GM18505 (cell line): ENCODE results near the gene WASF2.

ENCODE experiments used
- ATAC-seq: cut with Tn5 transposase; IDR thresholded peaks from one replicate; pipeline ENCODE4 v1.9.1; 2021; ENCODE audit not compliant: unreplicated experiment
- POLR2A ChIP-seq: IDR thresholded peaks from 4 replicates; pipeline ENCODE4 v1.6.1; 2011; ENCODE audit warnings: borderline replicate concordance; ENCODE audit not compliant: insufficient read depth, insufficient read length; ENCODE audit errors: extremely low read depth

The WASF2 gene

GRCh38 chr1:27405074-27405473 lies 84.9 kb downstream of the WASF2 start:
- TF ChIP-seq POLR2A = no peak
- no peak for ATAC-seq

- ATAC-seq = no peak
- TF ChIP-seq POLR2A = no peak
Measured at GRCh38 chr1:27403931-27404330, 86.0 kb downstream of the WASF2 start.

DNA sequence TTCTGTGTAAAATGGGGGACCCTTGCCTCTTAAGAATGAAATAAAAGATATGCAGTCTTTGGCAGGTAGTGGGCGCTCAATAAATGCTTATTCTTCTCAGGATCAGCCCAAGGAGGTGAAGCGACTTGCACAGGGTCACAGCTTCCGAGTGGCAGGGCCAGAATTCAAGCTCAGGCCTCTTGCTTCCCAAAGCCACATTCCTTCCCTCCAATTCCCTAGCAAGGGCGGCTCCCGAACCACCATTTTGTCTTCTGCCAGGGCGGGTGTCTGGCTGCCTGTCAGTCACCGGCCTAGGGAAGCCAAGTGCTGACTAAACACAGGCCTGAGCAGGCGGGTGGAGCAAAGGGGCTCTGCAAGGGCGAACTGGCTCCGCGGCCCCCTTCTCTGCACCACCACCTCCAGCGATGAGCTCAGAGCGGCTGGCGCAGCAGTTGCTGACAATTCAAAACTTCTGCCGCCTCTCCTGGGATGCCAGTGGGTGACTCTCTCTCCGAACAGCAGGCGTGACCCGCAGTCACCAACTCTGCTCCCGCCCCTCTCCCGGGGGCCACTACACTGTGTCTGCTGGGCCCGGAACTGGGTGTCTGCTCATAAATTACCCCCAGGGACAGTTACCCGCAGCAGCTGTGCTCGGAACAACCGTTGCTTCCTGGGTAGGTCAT lies 86.8 kb downstream of the WASF2 start:
- peak; percentile 26 for TF ChIP-seq POLR2A
- ATAC-seq = no peak

DNA sequence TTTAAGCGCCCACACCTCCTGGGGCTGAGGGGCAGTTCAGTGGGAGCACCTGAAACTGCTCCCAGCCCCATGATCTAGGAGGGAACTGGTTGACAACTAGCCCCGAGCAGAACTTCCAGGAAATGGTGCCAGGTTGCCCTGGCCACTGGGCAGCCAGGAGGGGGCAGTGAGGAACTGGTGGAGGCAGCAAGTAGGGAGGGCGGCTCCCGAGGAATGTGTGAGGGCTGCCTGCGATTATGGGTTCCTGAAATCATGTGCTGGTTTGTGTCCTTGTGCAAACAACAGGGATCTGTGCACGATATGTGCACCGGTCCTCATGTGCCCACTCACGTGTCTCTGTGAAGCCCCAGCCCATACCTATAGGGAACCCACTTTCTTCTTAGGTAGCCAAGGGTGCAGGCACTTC lies 87.6 kb downstream of the WASF2 start:
- no peak for ATAC-seq
- TF ChIP-seq POLR2A = no peak

- no peak for TF ChIP-seq POLR2A
- ATAC-seq = no peak
Measured at GRCh38 chr1:27400963-27401341, 89.0 kb downstream of the WASF2 start.

DNA sequence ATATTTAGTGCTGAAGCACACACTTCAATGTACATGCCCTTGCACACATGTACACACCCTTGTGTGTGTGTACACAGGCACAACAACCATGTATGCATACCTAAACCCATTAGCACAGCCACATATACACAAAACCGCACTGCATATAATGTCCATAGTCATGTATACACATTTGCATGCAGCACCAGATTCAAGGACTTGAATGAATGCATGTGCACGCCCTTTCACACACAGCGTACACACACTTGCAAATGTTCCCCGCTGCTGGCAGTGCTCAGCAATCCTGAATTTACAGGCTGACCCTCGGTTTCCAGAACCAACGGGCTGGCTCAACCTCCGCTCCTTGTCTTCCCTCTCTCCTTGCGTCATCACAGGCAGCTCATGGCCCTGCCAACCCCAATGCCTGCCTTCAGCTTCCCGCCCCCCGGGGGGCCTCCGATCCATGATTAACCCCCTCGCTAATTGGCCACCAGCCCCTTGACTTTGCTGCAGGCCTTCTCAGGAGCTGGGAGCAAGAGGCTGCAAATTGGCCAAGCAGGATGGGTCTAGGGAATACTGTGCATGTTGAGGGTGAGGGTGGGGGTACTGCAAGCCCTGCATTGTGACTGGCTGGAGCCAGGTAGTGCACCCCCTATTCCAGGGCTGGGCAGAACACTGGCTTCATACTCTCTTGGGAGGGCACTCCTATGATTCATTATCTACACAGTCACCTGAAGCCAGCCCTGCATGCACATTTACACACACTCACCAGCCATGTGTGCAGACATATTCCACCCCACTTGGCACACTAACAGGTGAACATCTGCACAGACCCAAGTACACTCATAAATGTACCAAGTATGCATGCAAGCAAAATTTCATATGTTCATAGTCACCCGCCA lies 89.6 kb downstream of the WASF2 start:
- ATAC-seq = no peak

DNA sequence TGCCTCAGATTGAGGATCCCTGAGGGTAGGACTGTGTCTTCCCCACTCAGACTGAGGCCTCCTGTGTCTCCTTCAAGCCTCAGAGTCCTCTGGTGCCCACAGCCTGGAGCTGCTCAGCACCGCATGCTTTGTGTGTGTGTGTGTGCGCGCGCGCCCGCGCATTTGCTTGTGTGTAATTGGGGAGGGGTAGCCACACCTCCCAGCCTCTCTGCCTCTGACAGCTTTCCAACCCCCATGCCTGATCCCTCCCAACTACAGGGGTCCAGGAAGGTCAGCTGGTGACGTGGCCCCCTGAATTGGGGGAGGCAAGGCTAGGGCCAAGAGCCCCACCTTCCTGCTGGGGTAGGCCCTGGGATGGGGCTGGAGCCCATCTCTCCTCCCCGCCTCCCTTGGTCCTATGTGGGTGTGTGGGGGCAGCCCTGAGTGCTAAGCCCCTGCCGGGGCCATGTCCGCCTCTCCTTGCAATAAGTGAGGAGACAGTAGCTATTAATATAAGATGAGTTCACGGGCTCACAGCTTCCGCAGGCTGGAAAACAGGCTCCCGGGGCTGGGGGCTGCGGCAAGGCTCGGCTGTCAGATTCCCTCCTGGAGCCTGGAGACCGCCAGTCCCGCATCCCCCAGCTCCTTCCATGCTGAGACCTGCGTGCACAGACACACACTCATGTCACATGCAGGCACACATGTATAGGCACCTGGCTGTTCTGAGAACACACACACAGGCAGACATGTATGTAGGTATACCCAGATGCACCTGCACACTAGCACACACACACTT lies 90.5 kb downstream of the WASF2 start:
- no peak for ATAC-seq
- no peak for TF ChIP-seq POLR2A

More for the DNA sequence above, 89.6 kb downstream of the WASF2 start:
- peak; percentile 46 for TF ChIP-seq POLR2A

GRCh38 chr1:27398405-27399149 lies 91.4 kb downstream of the WASF2 start:
- no peak for TF ChIP-seq POLR2A
- no peak for ATAC-seq

- TF ChIP-seq POLR2A = no peak
- ATAC-seq = no peak
Measured at GRCh38 chr1:27397749-27398148, 92.2 kb downstream of the WASF2 start.

DNA sequence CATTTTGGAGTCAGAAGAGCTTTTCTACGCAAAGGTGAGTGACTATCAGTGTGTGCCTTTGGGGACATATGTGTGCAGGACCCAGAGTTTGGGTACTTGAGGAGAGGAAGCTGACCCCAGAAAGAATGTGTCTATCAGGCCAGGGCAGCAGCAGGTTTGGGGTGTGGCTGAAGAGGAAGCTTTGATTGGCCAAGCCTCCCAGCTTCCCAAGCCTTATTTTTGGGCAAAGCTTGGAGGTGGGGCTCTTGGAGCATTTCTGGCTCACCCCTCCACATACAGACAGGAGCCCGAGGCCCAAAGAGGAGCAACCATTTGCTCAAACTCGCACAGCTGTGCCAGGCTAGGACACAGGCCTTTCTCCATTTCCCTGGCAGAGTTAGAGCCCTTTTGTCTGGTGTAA lies 92.9 kb downstream of the WASF2 start:
- no peak for TF ChIP-seq POLR2A
- no peak for ATAC-seq

DNA sequence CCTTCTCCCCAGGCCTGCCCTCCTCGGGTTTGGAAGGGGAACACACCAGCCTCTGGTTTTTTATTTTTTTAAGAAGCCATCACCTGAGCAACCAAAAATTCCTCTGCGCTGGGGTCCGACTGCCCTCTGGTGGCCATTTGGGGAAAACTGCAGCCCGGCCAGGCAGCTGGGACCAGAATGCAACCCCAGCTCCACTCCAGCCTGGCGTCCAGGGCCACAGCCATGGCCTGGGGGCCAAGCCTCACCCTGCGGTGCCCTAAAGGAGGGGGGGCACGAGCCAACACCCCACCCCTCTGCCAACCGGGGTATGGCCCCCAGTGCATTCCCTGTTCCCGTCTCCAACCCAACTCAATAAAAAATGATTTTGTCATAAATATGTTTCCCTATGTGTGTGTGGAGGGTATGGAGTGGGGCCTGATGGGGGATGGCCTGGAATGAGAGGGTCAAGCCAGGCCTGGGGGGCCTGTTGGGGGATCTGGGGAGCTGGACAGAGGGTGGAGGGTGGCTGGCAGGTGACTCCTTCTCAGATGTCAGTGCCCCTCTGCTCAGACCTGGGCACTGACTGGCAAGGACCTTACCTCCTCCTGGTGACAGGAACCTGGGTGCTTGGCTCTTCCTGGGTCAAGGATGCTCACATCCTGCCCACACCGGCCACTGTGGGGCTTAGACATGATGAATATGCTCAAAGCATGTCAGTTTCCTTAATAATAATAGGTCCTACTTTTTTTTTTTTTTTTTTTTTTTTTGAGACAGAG lies 94.3 kb downstream of the WASF2 start:
- no peak for TF ChIP-seq POLR2A
- ATAC-seq = no peak

DNA sequence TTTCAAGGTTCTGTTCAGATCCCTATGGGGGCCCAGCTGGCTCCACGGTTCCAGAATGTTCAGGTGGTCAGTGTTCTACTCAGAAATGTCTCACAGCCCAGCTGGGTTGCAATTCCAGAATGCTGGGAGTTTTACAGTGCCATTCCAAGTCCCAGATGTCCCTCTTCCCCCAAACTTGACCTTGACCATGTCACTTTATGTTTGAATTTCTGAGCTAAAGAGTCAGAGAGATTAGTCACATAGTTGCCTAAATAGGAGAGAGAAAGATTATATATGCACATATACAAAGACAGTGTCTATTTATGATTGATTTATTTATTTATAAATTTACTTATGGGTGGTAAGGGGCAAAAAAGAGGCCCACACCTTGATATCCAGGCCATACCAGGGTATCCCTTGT lies 95.0 kb downstream of the WASF2 start:
- no peak for ATAC-seq
- TF ChIP-seq POLR2A = no peak
